Stimulated activated CD8-positive, alpha-beta memory T cell treated with anti-CD3 and anti-CD28 coated beads, Interleukin-2, amount 100 ng/mL, for 48 hours (primary cell): ENCODE results near the gene OR13C8.

Experiments
- DNase-seq, 2 donors: peaks; one replicate each; pipeline ENCODE4 v3.0.0-alpha.2; 2020; ENCODE audit warnings: low read depth in 2 of 2

Gene OR13C8

GRCh38 chr9:104617418-104617817 is 48.5 kb downstream of the OR13C8 start:
- no peak for DNase-seq

- DNase-seq, result no peak
Observed at GRCh38 chr9:104618104-104618503, 49.1 kb downstream of the OR13C8 start, which contains the start of gene OR13C9. OR13C9 (minus strand) TSS chr9:104618204; CDS start chr9:104618204, 0 bp downstream.
